NB4 (cell line): Measurements from ENCODE around the gene CSNK2A3.

ENCODE experiments used
- CTCF ChIP-seq: IDR thresholded peaks from one replicate; pipeline ENCODE4 v1.5.1; 2012; ENCODE audit warnings: low read depth, low read length
- MAX ChIP-seq: IDR thresholded peaks from 2 replicates; pipeline ENCODE4 v1.6.1; 2011; ENCODE audit warnings: low read depth, low read length
- POLR2A ChIP-seq: IDR thresholded peaks from 2 replicates; pipeline ENCODE4 v1.6.1; 2011; ENCODE audit warnings: mild to moderate bottlenecking; ENCODE audit not compliant: insufficient read length; ENCODE audit errors: extremely low read depth

GRCh38 chr11:11313902-11314692 lies 39.0 kb downstream of the CSNK2A3 start:
- no peak for TF ChIP-seq POLR2A
- no peak for TF ChIP-seq CTCF
- TF ChIP-seq MAX = no peak
